ENCODE results near the gene GSK3A. TPM values are rescaled to one million over a fixed set of nuclear protein-coding genes. Genes with fewer than 3 reads are reported as not detected.

Gene GSK3A
- total and polyA plus RNA-seq, 2 experiments from 2014 or later = 17.7 to 40.7 TPM

DNA sequence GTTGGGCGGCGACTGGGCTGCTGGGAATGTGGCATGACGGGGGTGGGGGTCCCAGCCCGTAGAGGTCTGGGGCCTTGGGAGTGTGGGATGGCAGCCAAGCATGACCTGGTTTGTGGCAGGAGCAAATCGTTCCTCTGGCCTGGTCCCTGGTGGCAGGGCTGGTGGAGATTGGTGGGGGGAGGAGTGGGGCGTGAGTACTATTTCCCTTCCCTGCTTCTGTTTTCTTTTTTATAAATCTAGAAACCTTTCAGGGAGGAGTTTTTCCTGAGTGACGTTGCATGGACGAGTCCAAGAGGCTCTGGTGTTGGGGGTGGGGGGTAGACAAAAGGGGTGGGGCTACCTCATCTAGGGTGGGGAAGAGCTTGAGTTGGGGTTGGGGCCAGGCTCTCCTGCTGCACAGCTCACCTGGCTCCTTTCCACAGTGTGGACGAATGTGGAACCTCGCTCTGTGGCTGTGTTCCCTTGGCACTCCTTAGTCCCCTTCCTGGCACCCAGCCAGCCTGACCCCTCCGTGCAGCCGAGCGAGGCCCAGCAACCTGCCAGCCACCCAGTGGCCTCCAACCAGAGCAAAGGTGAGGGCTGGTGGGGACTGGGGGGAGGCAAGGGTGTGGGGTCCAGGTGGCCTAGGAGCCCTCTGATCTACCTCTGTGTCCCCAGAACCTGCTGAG is 44.1 kb upstream of the GSK3A start (continued):
- TF ChIP-seq, protein P1, sequence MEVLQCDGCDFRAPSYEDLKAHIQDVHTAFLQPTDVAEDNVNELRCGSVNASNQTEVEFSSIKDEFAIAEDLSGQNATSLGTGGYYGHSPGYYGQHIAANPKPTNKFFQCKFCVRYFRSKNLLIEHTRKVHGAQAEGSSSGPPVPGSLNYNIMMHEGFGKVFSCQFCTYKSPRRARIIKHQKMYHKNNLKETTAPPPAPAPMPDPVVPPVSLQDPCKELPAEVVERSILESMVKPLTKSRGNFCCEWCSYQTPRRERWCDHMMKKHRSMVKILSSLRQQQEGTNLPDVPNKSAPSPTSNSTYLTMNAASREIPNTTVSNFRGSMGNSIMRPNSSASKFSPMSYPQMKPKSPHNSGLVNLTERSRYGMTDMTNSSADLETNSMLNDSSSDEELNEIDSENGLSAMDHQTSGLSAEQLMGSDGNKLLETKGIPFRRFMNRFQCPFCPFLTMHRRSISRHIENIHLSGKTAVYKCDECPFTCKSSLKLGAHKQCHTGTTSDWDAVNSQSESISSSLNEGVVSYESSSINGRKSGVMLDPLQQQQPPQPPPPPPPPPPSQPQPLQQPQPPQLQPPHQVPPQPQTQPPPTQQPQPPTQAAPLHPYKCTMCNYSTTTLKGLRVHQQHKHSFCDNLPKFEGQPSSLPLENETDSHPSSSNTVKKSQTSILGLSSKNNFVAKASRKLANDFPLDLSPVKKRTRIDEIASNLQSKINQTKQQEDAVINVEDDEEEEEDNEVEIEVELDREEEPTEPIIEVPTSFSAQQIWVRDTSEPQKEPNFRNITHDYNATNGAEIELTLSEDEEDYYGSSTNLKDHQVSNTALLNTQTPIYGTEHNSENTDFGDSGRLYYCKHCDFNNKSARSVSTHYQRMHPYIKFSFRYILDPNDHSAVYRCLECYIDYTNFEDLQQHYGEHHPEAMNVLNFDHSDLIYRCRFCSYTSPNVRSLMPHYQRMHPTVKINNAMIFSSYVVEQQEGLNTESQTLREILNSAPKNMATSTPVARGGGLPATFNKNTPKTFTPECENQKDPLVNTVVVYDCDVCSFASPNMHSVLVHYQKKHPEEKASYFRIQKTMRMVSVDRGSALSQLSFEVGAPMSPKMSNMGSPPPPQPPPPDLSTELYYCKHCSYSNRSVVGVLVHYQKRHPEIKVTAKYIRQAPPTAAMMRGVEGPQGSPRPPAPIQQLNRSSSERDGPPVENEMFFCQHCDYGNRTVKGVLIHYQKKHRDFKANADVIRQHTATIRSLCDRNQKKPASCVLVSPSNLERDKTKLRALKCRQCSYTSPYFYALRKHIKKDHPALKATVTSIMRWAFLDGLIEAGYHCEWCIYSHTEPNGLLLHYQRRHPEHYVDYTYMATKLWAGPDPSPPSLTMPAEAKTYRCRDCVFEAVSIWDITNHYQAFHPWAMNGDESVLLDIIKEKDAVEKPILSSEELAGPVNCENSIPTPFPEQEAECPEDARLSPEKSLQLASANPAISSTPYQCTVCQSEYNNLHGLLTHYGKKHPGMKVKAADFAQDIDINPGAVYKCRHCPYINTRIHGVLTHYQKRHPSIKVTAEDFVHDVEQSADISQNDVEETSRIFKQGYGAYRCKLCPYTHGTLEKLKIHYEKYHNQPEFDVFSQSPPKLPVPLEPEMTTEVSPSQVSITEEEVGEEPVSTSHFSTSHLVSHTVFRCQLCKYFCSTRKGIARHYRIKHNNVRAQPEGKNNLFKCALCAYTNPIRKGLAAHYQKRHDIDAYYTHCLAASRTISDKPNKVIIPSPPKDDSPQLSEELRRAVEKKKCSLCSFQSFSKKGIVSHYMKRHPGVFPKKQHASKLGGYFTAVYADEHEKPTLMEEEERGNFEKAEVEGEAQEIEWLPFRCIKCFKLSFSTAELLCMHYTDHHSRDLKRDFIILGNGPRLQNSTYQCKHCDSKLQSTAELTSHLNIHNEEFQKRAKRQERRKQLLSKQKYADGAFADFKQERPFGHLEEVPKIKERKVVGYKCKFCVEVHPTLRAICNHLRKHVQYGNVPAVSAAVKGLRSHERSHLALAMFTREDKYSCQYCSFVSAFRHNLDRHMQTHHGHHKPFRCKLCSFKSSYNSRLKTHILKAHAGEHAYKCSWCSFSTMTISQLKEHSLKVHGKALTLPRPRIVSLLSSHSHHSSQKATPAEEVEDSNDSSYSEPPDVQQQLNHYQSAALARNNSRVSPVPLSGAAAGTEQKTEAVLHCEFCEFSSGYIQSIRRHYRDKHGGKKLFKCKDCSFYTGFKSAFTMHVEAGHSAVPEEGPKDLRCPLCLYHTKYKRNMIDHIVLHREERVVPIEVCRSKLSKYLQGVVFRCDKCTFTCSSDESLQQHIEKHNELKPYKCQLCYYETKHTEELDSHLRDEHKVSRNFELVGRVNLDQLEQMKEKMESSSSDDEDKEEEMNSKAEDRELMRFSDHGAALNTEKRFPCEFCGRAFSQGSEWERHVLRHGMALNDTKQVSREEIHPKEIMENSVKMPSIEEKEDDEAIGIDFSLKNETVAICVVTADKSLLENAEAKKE (CRISPR knock-in tag; IDR thresholded peaks at IDR 0.05) = no peak
- TF ChIP-seq NANOG (IDR thresholded peaks at IDR 0.05; ENCODE audit: borderline replicate concordance) = no peak
- no peak for TF ChIP-seq ZNF331 (CRISPR knock-in tag; IDR thresholded peaks at IDR 0.05; ENCODE audit: low read depth)
- no peak for TF ChIP-seq STAT1 (IDR thresholded peaks at IDR 0.05; ENCODE audit: unreplicated experiment)
- no peak for TF ChIP-seq EZH2phosphoT487 (IDR thresholded peaks at IDR 0.05; ENCODE audit: unreplicated experiment)
- no peak for TF ChIP-seq POLR2AphosphoS5 (IDR thresholded peaks at IDR 0.05; ENCODE audit: low read depth)
- no peak for TF ChIP-seq ZNF114 (CRISPR knock-in tag; IDR thresholded peaks at IDR 0.05)
- no peak for TF ChIP-seq EZH2 (IDR thresholded peaks at IDR 0.05; ENCODE audit: low read depth, unreplicated experiment)
- TF ChIP-seq, protein P2, sequence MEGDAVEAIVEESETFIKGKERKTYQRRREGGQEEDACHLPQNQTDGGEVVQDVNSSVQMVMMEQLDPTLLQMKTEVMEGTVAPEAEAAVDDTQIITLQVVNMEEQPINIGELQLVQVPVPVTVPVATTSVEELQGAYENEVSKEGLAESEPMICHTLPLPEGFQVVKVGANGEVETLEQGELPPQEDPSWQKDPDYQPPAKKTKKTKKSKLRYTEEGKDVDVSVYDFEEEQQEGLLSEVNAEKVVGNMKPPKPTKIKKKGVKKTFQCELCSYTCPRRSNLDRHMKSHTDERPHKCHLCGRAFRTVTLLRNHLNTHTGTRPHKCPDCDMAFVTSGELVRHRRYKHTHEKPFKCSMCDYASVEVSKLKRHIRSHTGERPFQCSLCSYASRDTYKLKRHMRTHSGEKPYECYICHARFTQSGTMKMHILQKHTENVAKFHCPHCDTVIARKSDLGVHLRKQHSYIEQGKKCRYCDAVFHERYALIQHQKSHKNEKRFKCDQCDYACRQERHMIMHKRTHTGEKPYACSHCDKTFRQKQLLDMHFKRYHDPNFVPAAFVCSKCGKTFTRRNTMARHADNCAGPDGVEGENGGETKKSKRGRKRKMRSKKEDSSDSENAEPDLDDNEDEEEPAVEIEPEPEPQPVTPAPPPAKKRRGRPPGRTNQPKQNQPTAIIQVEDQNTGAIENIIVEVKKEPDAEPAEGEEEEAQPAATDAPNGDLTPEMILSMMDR (conservative IDR thresholded peaks at IDR 0.05; ENCODE audit: low read depth in 2 of 2) = no peak
